22Rv1 (cell line): ENCODE results near the gene UBR4.

Source experiments
- H3K27ac ChIP-seq: fragments of 450-650 bp; 2 replicates; pipeline ENCODE4 v1.5.1; 2017
- ZFX ChIP-seq: fragments of 450-650 bp; IDR thresholded peaks from 2 replicates; pipeline ENCODE4 v1.6.1; 2017; ENCODE audit warnings: antibody characterized with exemption, borderline replicate concordance
- TF ChIP-seq, protein P1 (sequence below): fragments of 450-650 bp; IDR thresholded peaks from 2 replicates; pipeline ENCODE4 v1.5.1; 2017; ENCODE audit warnings: mild to moderate bottlenecking

UBR4 gene

GRCh38 chr1:19122668-19123067, 87.4 kb downstream of the UBR4 start:
- TF ChIP-seq, protein P1, sequence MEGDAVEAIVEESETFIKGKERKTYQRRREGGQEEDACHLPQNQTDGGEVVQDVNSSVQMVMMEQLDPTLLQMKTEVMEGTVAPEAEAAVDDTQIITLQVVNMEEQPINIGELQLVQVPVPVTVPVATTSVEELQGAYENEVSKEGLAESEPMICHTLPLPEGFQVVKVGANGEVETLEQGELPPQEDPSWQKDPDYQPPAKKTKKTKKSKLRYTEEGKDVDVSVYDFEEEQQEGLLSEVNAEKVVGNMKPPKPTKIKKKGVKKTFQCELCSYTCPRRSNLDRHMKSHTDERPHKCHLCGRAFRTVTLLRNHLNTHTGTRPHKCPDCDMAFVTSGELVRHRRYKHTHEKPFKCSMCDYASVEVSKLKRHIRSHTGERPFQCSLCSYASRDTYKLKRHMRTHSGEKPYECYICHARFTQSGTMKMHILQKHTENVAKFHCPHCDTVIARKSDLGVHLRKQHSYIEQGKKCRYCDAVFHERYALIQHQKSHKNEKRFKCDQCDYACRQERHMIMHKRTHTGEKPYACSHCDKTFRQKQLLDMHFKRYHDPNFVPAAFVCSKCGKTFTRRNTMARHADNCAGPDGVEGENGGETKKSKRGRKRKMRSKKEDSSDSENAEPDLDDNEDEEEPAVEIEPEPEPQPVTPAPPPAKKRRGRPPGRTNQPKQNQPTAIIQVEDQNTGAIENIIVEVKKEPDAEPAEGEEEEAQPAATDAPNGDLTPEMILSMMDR: no peak
- TF ChIP-seq ZFX: no peak
- no peak overlapping the region for H3K27ac ChIP-seq

- no peak overlapping the region for H3K27ac ChIP-seq
- TF ChIP-seq ZFX: no peak
- TF ChIP-seq, protein P1: no peak
These were observed 88.9 kb downstream of the UBR4 start for GRCh38 chr1:19121192-19121591.

GRCh38 chr1:19120070-19120469, 90.0 kb downstream of the UBR4 start:
- TF ChIP-seq, protein P1: no peak
- TF ChIP-seq ZFX: no peak
- no peak overlapping the region for H3K27ac ChIP-seq

DNA sequence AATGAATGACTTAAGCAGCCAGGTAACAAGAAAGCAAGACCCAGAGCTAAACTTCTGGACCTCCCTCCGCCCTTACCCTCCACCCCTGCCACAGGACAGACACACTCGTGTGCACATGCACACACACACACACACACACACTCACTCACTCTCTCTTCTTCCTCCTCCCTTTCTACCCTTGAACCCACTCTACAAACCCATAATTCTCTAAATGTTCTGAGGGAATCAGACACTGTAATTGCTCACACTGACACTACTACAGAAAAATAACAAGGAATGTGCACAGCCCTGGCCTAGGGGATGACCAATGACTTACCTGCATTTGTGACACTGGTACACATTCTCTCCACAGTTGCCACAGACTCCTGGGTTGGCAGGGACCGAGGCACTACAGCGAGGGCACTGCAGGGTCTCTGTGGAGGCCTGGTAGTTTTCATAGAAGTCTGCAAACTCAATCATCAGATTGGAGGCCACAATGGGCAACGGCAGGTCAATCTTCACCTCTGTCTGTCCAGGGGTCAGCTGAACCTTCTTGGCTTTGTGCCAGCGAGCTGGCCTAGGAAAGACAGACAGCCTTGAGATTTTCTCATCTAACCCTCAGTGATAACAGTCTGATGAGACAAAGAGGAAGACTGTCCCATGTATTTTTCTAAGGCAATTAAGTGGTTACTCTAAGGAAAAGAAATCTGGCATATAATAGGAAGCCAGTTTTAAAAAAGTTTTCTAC, 94.8 kb downstream of the UBR4 start:
- H3K27ac ChIP-seq: no peak overlapping the region
- no peak for TF ChIP-seq ZFX
- TF ChIP-seq, protein P1: no peak

- H3K27ac ChIP-seq: no peak overlapping the region
- TF ChIP-seq ZFX: no peak
- TF ChIP-seq, protein P1: peak; percentile 51
These were observed 96.4 kb downstream of the UBR4 start for GRCh38 chr1:19113697-19114092.

DNA sequence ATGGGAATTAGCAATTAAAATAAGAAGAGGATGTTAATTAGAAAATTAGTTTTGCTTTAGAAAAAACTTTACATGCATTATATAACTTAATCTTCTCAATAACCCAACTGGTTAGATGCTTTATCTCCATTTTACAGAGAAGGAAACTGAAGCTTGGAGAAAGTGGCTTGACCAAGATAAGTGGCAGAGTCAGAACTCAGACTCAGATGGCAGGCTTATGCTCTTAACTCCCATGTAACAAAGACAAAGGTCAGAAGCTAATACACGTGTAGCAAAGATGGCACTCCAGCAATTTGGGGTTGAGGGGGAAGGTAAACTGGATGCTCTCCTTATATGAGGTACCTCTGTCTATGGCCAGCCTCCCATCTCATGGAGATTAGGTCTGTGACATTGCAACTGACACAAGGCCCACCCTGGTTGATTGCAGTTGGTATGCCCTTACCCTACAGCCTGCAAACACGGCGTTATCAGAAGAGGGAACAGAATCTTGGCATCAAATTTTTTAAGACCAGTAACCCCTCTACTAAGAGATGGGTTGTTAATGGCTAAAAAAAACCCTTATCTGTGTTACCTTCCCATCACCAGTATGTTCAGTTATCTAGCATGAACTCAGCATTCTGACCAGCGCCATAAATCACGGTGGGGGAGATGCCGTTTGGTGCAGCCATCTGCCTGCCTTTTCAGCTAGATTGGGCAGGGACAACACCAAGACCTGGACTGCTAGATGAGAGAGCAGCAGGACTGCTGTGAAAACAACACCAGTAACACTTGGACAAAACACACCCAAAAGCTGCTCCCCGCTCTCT, 97.0 kb downstream of the UBR4 start:
- no peak for TF ChIP-seq ZFX
- TF ChIP-seq, protein P1: no peak
- no peak overlapping the region for H3K27ac ChIP-seq
